Activated naive CD4-positive, alpha-beta T cell treated with anti-CD3 and anti-CD28 coated beads, Interleukin-2, amount 50 U/mL, for 72 hours (primary cell): ENCODE data around the gene USH2A. TPM values are rescaled to one million over a fixed set of nuclear protein-coding genes. Genes with fewer than 3 reads are reported as not detected.
"Not testable (repeated sequence)": the region's sequence is repeated elsewhere in the genome, so short reads cannot be mapped to it uniquely, and the experiment has no call there.

ENCODE experiments used
- ATAC-seq, 2 donors: fragments of 150-1000 bp; cut with Tn5 transposase; 2 replicates each; pipeline ENCODE4 v1.10.0; 2021; ENCODE audit warnings: mild to moderate bottlenecking in 2 of 2, moderate library complexity in 2 of 2
- DNase-seq, 2 donors: peaks; one replicate each; pipeline ENCODE4 v3.0.0; 2021 to 2022; ENCODE audit warnings: low spot score in 2 of 2
- H3K27ac Mint-ChIP-seq, 2 donors: one replicate each; pipeline ENCODE4 v1.8.0; 2022; ENCODE audit warnings: mild to moderate bottlenecking in 2 of 2, mixed read lengths in 2 of 2
- H3K36me3 Mint-ChIP-seq, 2 donors: one replicate each; pipeline ENCODE4 v1.8.0; 2022; ENCODE audit warnings: mixed read lengths in 2 of 2
- H3K9me3 Mint-ChIP-seq, 2 donors: one replicate each; pipeline ENCODE4 v1.8.0; 2022; ENCODE audit warnings: mixed read lengths in 2 of 2
- total RNA-seq, 2 donors: library from RNA; stranded (reverse); gene quantifications; one replicate each; pipeline ENCODE4 v1.2.3, GENCODE V29; 2022

Gene USH2A
- total RNA-seq, 2 donors from 2014 or later, result not detected

GRCh38 chr1:216430744-216431143 is 7.5 kb upstream of the USH2A start:
- H3K36me3 Mint-ChIP-seq, result no peaks in the 10 kb centered on the region
- no peak overlapping the region for H3K27ac Mint-ChIP-seq
- ATAC-seq, result no peak
- H3K9me3 Mint-ChIP-seq, result peaks cover 8 to 18% of the 10 kb centered on the region in 2 donors
- DNase-seq, result no peak

GRCh38 chr1:216425577-216425976 is 2.3 kb upstream of the USH2A start:
- Mint-ChIP-seq H3K9me3 (peaks cover 0 to 8% of the 10 kb centered on the region in 2 donors), H3K27ac (no peak overlapping the region), H3K36me3 (no peaks in the 10 kb centered on the region)
- DNase-seq, result no peak
- no peak for ATAC-seq

GRCh38 chr1:216420746-216421145 is 2.5 kb downstream of the USH2A start:
- no peak overlapping the region for H3K27ac Mint-ChIP-seq
- no peaks in the 10 kb centered on the region for H3K9me3 Mint-ChIP-seq

GRCh38 chr1:216420263-216420662 is 3.0 kb downstream of the USH2A start:
- ATAC-seq (no peak), DNase-seq (no peak)
- Mint-ChIP-seq H3K36me3 (no peaks in the 10 kb centered on the region), H3K9me3 (no peaks in the 10 kb centered on the region), H3K27ac (no peak overlapping the region)

More at GRCh38 chr1:216420746-216421145, 2.5 kb downstream of the USH2A start:
- H3K36me3 Mint-ChIP-seq, result no peaks in the 10 kb centered on the region
- ATAC-seq (no peak), DNase-seq (no peak)

- H3K27ac Mint-ChIP-seq, result no peak overlapping the region
- no peak for ATAC-seq
- no peak for DNase-seq
- H3K9me3 Mint-ChIP-seq, result no peaks in the 10 kb centered on the region
- no peaks in the 10 kb centered on the region for H3K36me3 Mint-ChIP-seq
Measured at GRCh38 chr1:216416488-216416887, 6.8 kb downstream of the USH2A start.

GRCh38 chr1:216410026-216410425 is 13.2 kb downstream of the USH2A start:
- H3K36me3 Mint-ChIP-seq, result no peaks in the 10 kb centered on the region
- H3K9me3 Mint-ChIP-seq, result peaks cover 0 to 14% of the 10 kb centered on the region in 2 donors
- no peak overlapping the region for H3K27ac Mint-ChIP-seq
- DNase-seq (no peak), ATAC-seq (no peak)

GRCh38 chr1:216390956-216391355 is 32.3 kb downstream of the USH2A start:
- no peak for DNase-seq
- no peaks in the 10 kb centered on the region for H3K36me3 Mint-ChIP-seq
- ATAC-seq, result no peak
- H3K9me3 Mint-ChIP-seq, result peaks cover 9 to 11% of the 10 kb centered on the region in 2 donors
- H3K27ac Mint-ChIP-seq, result no peak overlapping the region

- Mint-ChIP-seq H3K36me3 (no peaks in the 10 kb centered on the region), H3K9me3 (peaks cover 5 to 11% of the 10 kb centered on the region in 2 donors), H3K27ac (no peak overlapping the region)
- no peak for DNase-seq
- no peak for ATAC-seq
Measured at GRCh38 chr1:216389774-216390173, 33.5 kb downstream of the USH2A start.

GRCh38 chr1:216388558-216388957 is 34.7 kb downstream of the USH2A start:
- ATAC-seq (no peak), DNase-seq (no peak)
- Mint-ChIP-seq H3K36me3 (no peaks in the 10 kb centered on the region), H3K27ac (no peak overlapping the region), H3K9me3 (peaks cover 0 to 6% of the 10 kb centered on the region in 2 donors)

GRCh38 chr1:216387782-216388181 is 35.5 kb downstream of the USH2A start:
- Mint-ChIP-seq H3K27ac (no peak overlapping the region), H3K9me3 (peaks cover 0 to 6% of the 10 kb centered on the region in 2 donors), H3K36me3 (no peaks in the 10 kb centered on the region)
- DNase-seq, result no peak
- no peak for ATAC-seq

GRCh38 chr1:216379441-216379840 is 43.8 kb downstream of the USH2A start:
- H3K36me3 Mint-ChIP-seq, result no peaks in the 10 kb centered on the region
- H3K27ac Mint-ChIP-seq, result no peak overlapping the region
- peaks cover 5 to 25% of the 10 kb centered on the region in 2 donors for H3K9me3 Mint-ChIP-seq
- no peak for DNase-seq
- no peak for ATAC-seq

- Mint-ChIP-seq H3K36me3 (no peaks in the 10 kb centered on the region), H3K9me3 (peaks cover 5 to 10% of the 10 kb centered on the region in 2 donors), H3K27ac (no peak overlapping the region)
- DNase-seq (no peak), ATAC-seq (no peak)
Measured at GRCh38 chr1:216368249-216368648, 55.0 kb downstream of the USH2A start.

GRCh38 chr1:216366979-216367378 is 56.3 kb downstream of the USH2A start:
- H3K9me3 Mint-ChIP-seq, result peaks cover 0 to 4% of the 10 kb centered on the region in 2 donors
- no peak overlapping the region for H3K27ac Mint-ChIP-seq
- H3K36me3 Mint-ChIP-seq, result no peaks in the 10 kb centered on the region
- no peak for DNase-seq
- no peak for ATAC-seq

GRCh38 chr1:216356945-216357344 is 66.3 kb downstream of the USH2A start:
- Mint-ChIP-seq H3K9me3 (peaks cover 0 to 8% of the 10 kb centered on the region in 2 donors), H3K36me3 (no peaks in the 10 kb centered on the region), H3K27ac (no peak overlapping the region)
- no peak for ATAC-seq
- DNase-seq, result no peak

GRCh38 chr1:216350186-216350585 is 73.1 kb downstream of the USH2A start:
- Mint-ChIP-seq H3K36me3 (no peaks in the 10 kb centered on the region), H3K27ac (no peak overlapping the region), H3K9me3 (peaks cover under 1 to 9% of the 10 kb centered on the region in 2 donors)
- ATAC-seq, result no peak
- no peak for DNase-seq

GRCh38 chr1:216346526-216346925 is 76.7 kb downstream of the USH2A start:
- ATAC-seq (no peak), DNase-seq (no peak)
- no peaks in the 10 kb centered on the region for H3K36me3 Mint-ChIP-seq
- peaks cover 12 to 17% of the 10 kb centered on the region in 2 donors for H3K9me3 Mint-ChIP-seq
- no peak overlapping the region for H3K27ac Mint-ChIP-seq

- H3K36me3 Mint-ChIP-seq, H3K27ac Mint-ChIP-seq, ATAC-seq: not testable (repeated sequence)
Measured at GRCh38 chr1:216340542-216340941, 82.7 kb downstream of the USH2A start.

GRCh38 chr1:216332462-216332861 is 90.8 kb downstream of the USH2A start:
- Mint-ChIP-seq H3K9me3 (peaks cover 22 to 23% of the 10 kb centered on the region in 2 donors), H3K36me3 (peaks cover 0 to 10% of the 10 kb centered on the region in 2 donors), H3K27ac (no peak overlapping the region)
- ATAC-seq (no peak), DNase-seq (no peak)

More at GRCh38 chr1:216340542-216340941, 82.7 kb downstream of the USH2A start:
- peaks cover 12 to 17% of the 10 kb centered on the region in 2 donors for H3K9me3 Mint-ChIP-seq
- DNase-seq, result not testable (repeated sequence)

GRCh38 chr1:216332003-216332402 is 91.2 kb downstream of the USH2A start:
- H3K27ac Mint-ChIP-seq, result no peak overlapping the region
- peaks cover 0 to 10% of the 10 kb centered on the region in 2 donors for H3K36me3 Mint-ChIP-seq
- DNase-seq (no peak), ATAC-seq (no peak)
- peaks cover 22 to 23% of the 10 kb centered on the region in 2 donors for H3K9me3 Mint-ChIP-seq
